DOHH2 (cell line): ENCODE results near the gene METTL24.

Experiments
- CTCF ChIP-seq: fragments of 200-600 bp; sonication (generic); IDR thresholded peaks from one replicate; pipeline ENCODE4 v1.5.1; 2014; ENCODE audit warnings: antibody characterized with exemption, mild to moderate bottlenecking, low read depth, low read length; ENCODE audit not compliant: poor library complexity, severe bottlenecking
- EZH2phosphoT487 ChIP-seq: fragments of 200-600 bp; sonication (generic); IDR thresholded peaks from 2 replicates; pipeline ENCODE4 v1.6.1; 2017; ENCODE audit warnings: borderline replicate concordance, mild to moderate bottlenecking, antibody characterized with exemption, low read length, moderate library complexity, mixed read lengths

- no peak for TF ChIP-seq CTCF
- no peak for TF ChIP-seq EZH2phosphoT487
Measured at GRCh38 chr6:110214338-110214737, 143.8 kb downstream of the METTL24 start.
